Lung microvascular endothelial cell (primary cell): Measurements from ENCODE around the gene OPRD1. TPM values are rescaled to one million over a fixed set of nuclear protein-coding genes. Genes with fewer than 3 reads are reported as not detected.
A peak's percentile ranks its signal among the peaks of the same experiment; 100 is the strongest.

Experiments used
- DNase-seq, 2 donors: peaks; one replicate each; pipeline versions ENCODE4 v3.0.0 to v3.0.0-alpha.2; 2010; ENCODE audit warnings: low read depth in 2 of 2
- total RNA-seq: library from RNA; depleted of rRNA; stranded (reverse); fragments of >200 nt; gene quantifications from 2 replicates; pipeline ENCODE4 v1.2.1, GENCODE V29; 2014

OPRD1 gene
- total RNA-seq, 1 donor from 2014 or later, result not detected

GRCh38 chr1:28883242-28883616 is 71.3 kb downstream of the OPRD1 start:
- no peak for DNase-seq

- no peak for DNase-seq
These were observed 73.5 kb downstream of the OPRD1 start for GRCh38 chr1:28885472-28885877.

GRCh38 chr1:28885977-28886730 is 74.2 kb downstream of the OPRD1 start:
- no peak for DNase-seq

GRCh38 chr1:28886731-28887418 is 74.9 kb downstream of the OPRD1 start:
- DNase-seq, result peak; percentile 40 to 90

- DNase-seq, result peak in 1 of 2 donors; percentile 36
These were observed 75.5 kb downstream of the OPRD1 start for GRCh38 chr1:28887419-28887834.

GRCh38 chr1:28887835-28888682 is 76.1 kb downstream of the OPRD1 start:
- peak in 1 of 2 donors; percentile 16 for DNase-seq

GRCh38 chr1:28888915-28889314 is 76.9 kb downstream of the OPRD1 start:
- no peak for DNase-seq

- DNase-seq, result no peak
These were observed 77.4 kb downstream of the OPRD1 start for GRCh38 chr1:28889357-28889756.

GRCh38 chr1:28890435-28890834 is 78.5 kb downstream of the OPRD1 start:
- no peak for DNase-seq

GRCh38 chr1:28890836-28891235 is 78.9 kb downstream of the OPRD1 start:
- no peak for DNase-seq

GRCh38 chr1:28891256-28891655 is 79.3 kb downstream of the OPRD1 start:
- DNase-seq, result no peak

GRCh38 chr1:28893403-28894102 is 81.6 kb downstream of the OPRD1 start:
- peak in 1 of 2 donors; percentile 22 for DNase-seq

- DNase-seq, result no peak
These were observed 82.8 kb downstream of the OPRD1 start for GRCh38 chr1:28894785-28895184.

- no peak for DNase-seq
These were observed 84.1 kb downstream of the OPRD1 start for GRCh38 chr1:28895896-28896608.

- no peak for DNase-seq
These were observed 84.6 kb downstream of the OPRD1 start for GRCh38 chr1:28896609-28896986.

- no peak for DNase-seq
These were observed 85.8 kb downstream of the OPRD1 start for GRCh38 chr1:28897789-28898188.

- no peak for DNase-seq
These were observed 86.5 kb downstream of the OPRD1 start for GRCh38 chr1:28898405-28898881.

- no peak for DNase-seq
These were observed 87.3 kb downstream of the OPRD1 start for GRCh38 chr1:28899267-28899666.

- DNase-seq, result no peak
These were observed 88.6 kb downstream of the OPRD1 start for GRCh38 chr1:28900562-28900961.

GRCh38 chr1:28902738-28903137 is 90.8 kb downstream of the OPRD1 start:
- no peak for DNase-seq
